AG09309 (cell line): ENCODE results near the gene UACA.

Experiments
- DNase-seq: peaks from one replicate; pipeline ENCODE4 v3.0.0-alpha.2; 2010; ENCODE audit warnings: low read depth
- H3K4me3 ChIP-seq: 2 replicates; pipeline ENCODE4 v1.5.1; 2011; ENCODE audit warnings: mild to moderate bottlenecking, low read depth, low read length, moderate library complexity; ENCODE audit not compliant: control insufficient read depth
- TF ChIP-seq, protein P1 (sequence below): IDR thresholded peaks from 2 replicates; pipeline ENCODE4 v1.5.1; 2011; ENCODE audit warnings: mild to moderate bottlenecking, low read depth, low read length, inconsistent platforms; ENCODE audit not compliant: insufficient read depth, control insufficient read depth; ENCODE audit errors: missing control alignments

UACA gene

DNA sequence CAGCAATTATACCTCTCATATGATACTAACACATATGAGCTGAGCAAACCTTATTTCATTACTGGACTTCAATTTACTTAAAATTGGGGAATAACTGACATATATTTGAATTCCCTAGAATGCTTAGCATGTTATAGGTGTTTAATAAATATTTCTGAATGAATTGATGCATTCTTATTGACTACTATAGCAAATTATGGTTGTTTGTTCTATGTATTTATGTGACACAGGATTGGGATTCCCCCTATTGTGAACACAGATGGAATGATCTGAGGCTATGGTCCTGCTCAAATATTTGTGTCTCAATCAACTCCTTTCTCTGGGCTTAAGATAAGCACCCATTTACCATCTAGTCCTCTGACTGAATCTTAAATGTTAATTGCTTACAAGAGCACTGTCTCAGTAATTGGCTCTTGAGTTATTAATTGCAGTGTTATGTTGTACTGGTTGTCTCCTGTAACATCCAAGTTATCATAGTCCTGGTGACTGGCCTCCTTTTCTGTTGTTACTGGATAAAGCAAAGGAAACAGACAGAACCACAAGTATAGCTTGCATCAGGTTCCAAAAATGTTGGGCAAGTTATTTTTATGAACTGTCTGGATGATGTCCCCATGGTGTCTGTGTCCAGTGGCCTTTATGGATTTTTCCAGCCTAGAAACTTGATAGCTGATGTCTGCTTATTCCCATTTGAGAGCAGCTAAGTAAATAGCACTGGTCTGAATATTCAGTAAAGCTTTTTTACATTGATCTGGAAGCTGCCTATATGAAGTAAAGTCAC lies 2.3 kb upstream of the UACA start:
- TF ChIP-seq, protein P1, sequence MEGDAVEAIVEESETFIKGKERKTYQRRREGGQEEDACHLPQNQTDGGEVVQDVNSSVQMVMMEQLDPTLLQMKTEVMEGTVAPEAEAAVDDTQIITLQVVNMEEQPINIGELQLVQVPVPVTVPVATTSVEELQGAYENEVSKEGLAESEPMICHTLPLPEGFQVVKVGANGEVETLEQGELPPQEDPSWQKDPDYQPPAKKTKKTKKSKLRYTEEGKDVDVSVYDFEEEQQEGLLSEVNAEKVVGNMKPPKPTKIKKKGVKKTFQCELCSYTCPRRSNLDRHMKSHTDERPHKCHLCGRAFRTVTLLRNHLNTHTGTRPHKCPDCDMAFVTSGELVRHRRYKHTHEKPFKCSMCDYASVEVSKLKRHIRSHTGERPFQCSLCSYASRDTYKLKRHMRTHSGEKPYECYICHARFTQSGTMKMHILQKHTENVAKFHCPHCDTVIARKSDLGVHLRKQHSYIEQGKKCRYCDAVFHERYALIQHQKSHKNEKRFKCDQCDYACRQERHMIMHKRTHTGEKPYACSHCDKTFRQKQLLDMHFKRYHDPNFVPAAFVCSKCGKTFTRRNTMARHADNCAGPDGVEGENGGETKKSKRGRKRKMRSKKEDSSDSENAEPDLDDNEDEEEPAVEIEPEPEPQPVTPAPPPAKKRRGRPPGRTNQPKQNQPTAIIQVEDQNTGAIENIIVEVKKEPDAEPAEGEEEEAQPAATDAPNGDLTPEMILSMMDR = no peak
- no peak overlapping the region for H3K4me3 ChIP-seq
- peak; percentile 60 for DNase-seq

DNA sequence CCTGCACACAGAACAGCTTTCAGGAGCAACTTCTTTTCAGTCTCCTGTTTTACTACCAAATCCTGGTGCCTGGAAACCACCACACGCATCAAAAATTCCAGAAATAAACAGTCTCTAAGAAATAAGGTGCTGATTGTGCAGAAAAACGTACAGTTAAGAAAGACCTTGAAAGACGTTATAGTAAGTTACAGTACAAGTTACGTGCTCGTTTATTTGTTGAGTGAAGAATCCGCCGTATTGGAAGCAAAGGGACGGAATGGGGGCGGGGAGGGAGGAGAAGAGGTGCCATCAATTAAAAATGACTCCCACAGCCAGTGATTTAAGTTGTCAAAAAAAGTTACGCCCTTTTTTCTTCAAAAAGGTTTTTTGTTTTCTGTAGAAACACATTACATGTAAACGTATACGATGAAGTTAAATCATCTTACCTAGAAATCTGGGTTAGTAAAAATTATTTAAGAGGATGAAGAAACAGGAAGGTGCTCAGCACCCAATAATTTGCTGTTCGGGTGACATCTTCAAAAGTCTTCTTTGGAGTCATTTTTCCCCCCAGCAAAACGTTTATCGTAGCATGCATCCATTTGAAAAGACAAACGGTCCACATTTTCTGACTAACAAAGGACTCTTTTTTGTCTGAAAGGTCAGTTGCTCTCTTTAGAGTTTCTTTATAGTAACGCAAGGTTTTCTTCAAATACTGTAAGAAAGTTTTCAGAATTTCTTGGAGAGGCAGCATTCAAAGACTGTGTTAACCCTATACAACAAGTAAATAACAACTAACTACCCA lies 782 bp upstream of the UACA start:
- no peak for DNase-seq
- peak overlapping the region; percentile 69 for H3K4me3 ChIP-seq
- TF ChIP-seq, protein P1 = no peak

DNA sequence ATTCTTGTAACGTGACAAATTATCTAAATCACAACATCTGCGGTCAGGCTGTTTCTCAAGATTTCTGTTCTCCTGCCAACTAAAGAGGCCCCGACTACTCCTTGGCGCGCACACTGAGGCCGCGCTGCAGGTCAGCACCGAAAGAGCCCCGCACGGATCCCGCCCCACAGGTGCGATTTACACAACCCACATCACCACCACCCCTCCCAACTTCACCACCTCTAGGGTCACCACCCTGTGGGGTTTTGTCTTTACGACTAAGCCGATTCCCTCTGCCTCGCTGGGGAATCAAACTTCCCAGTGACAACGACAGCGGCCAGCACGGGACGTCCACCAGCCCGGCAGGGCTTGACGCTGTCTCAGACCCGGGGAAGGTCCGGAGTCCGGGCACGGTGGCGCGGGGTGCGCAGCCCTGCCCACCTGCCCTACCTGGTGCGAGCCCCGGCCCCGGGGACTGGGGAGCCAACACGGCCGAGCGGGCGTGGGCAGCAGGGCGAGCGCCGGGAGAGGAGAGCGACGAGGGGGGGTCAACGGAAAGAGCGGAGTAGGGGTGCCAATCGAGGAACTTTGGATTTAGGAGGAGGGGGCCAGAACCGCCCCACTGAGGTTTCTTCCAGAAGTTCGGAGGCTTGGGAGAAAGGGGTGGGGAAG lies 764 bp downstream of the UACA start:
- TF ChIP-seq, protein P1 = no peak
- H3K4me3 ChIP-seq = peak overlapping the region; percentile 69

DNA sequence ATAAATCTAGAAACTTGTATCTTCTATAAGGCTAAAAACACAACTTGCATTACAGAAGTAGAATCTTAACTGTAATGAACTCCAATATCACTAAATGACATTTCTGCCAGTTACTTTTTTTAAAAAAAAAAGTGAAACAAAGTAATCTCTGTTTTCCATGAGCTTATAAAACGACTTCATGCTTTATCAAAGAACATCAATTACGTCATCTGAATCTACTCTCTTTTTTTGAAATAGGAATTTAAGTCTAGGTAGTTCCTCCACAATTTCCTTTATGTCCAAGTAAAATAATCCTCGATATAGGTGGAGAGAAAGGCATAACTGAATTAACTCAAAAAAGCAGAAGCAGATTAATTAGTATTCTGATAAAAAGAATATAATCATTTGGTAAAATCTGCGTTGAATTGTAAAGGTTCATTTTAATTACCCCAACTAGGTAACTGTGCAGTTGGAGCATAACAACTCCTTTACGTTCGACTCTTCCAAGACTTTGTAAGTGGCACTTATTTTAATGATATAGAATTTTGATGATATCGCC lies 1.4 kb downstream of the UACA start:
- no peak for DNase-seq
- TF ChIP-seq, protein P1 = no peak
- peak overlapping the region; percentile 69 for H3K4me3 ChIP-seq

More for the DNA sequence above, 764 bp downstream of the UACA start:
- no peak for DNase-seq

DNA sequence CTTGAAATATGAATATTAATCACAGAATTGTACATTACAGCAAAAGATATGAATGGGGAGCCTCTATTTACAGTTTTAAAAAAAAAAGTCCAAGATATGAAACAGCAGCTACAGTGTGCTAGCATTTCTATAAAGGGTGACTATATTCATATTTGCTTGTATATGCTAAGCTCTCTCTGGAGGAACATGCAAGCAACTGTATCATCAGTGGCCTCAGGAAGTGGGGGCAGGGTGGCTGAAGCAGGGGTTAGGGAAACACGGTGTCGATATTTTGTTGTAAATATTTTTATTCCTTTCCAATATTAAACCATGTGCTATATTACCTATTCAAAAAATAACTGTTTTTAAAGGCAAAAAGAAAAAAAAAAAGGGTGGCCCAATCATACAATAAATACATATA lies 2.3 kb downstream of the UACA start:
- peak overlapping the region; percentile 69 for H3K4me3 ChIP-seq
- no peak for DNase-seq
- TF ChIP-seq, protein P1 = no peak

DNA sequence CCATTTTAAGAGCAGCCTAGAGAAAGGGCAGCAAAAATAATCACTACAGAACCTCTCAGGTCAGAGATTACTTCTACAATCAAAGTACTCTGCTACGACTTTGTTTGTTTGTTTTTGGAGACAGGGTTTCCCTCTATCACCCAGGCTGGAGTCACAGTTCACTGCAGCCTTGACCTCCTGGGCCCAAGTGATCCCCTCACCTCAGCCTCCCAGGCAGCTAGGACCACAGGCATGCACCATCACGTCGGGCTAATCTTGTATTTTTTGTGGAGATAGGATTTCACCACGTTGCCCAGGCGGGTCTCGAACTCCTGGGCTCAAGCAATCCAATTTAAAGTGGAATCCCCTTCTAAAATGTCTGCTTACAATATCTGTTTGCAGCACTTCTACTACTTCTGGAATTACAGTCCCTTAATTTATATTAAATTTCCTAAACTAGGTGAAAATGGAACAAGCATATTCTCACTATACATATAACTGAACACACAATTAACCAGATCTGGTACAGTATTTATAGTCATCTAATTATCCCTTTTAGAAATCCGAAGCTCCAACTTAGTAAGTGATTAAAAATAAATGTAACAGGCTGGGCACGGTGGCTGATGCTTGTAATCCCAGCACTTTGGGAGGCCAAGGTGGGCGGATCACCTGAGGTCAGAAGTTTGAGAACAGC lies 4.4 kb downstream of the UACA start:
- DNase-seq = no peak
- peak overlapping the region; percentile 34 for H3K4me3 ChIP-seq
- TF ChIP-seq, protein P1 = no peak
